ENCODE results near the gene BRD9. TPM values are rescaled to one million over a fixed set of nuclear protein-coding genes. Genes with fewer than 3 reads are reported as not detected.
A peak's percentile ranks its signal among the peaks of the same experiment; 100 is the strongest.

Gene BRD9
- total RNA-seq, 1 donor from 2014 or later: 69.2 TPM

DNA sequence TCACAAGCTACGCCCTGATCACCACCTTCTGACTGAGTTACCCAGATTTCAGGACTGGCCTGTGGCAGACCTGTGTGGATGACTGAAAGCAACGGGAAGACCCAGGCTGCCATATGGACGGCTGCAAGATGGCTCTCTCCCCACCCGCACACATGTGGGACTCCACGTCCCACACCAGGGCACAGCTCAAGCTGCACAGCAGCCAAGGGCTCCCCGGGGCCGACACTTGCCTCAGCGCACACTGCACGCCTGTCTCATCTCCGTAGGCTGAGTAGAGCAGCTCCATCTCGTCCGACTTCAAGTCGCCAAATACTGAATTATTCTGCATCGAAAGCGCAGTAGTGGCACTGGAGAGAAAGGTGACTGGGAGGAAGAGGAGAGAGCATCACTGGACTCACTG, 14.5 kb downstream of the BRD9 start:
- H3K27ac Mint-ChIP-seq: no peak overlapping the region
- H3K9me3 Mint-ChIP-seq (ENCODE audit: low read depth): no peaks in the 10 kb centered on the region
- DNase-seq (ENCODE audit: low spot score, unreplicated experiment): no peak
- no peak overlapping the region for H3K4me3 Mint-ChIP-seq (ENCODE audit: low read depth)
- no peaks in the 10 kb centered on the region for H3K27me3 Mint-ChIP-seq
- H3K36me3 Mint-ChIP-seq (ENCODE audit: insufficient read depth): peaks cover 34% of the 10 kb centered on the region
- TF ChIP-seq, protein P1, sequence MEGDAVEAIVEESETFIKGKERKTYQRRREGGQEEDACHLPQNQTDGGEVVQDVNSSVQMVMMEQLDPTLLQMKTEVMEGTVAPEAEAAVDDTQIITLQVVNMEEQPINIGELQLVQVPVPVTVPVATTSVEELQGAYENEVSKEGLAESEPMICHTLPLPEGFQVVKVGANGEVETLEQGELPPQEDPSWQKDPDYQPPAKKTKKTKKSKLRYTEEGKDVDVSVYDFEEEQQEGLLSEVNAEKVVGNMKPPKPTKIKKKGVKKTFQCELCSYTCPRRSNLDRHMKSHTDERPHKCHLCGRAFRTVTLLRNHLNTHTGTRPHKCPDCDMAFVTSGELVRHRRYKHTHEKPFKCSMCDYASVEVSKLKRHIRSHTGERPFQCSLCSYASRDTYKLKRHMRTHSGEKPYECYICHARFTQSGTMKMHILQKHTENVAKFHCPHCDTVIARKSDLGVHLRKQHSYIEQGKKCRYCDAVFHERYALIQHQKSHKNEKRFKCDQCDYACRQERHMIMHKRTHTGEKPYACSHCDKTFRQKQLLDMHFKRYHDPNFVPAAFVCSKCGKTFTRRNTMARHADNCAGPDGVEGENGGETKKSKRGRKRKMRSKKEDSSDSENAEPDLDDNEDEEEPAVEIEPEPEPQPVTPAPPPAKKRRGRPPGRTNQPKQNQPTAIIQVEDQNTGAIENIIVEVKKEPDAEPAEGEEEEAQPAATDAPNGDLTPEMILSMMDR (IDR thresholded peaks at IDR 0.05; ENCODE audit: unreplicated experiment): no peak
- peaks cover 7% of the 10 kb centered on the region for H3K4me1 Mint-ChIP-seq (ENCODE audit: low read depth)

DNA sequence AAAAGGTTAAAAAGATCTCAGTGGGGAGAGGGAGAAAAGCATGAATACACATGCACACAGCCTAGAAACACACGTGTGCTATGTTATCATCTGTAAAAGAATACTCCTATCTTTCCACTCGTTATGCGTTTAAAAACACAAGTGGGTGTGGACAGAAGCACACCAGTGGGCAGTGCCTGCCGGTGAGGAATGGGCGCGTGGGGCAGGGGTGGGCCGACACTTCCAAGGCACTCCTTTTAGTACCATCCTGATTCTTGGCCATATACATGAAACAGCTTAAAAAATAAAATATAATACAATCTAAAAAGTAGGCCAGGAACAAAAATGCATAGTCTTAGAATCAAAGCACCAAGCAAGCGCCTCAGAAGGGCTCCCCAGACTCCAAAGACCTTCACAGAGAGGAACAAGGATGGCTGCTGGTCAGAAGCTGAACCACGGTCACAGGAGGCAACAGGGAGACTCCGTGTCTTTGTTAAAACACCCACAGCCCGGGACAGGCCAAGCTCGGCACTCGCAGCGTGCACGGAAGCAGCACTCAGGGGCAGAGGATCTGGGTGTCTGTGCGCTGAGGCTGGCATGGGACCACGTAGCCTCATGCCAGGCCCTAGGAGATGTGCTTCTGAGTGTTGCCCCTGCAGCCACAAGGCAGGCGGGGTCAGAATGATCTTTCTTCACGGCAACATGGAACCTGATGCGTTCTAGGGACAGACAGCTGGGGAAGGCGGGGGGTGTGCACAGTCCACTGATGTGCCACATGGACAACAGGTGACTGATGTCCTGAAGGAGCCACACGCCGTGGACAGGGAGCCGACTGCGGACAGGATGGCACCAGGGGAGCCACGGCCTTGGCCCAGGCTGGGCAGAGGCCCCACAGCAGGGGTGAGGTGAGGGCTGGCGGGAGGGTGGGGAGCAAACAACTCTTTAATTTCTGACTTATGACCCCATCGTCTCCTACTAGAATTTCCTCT, 15.9 kb downstream of the BRD9 start:
- Mint-ChIP-seq H3K27ac (no peak overlapping the region), H3K4me1 (ENCODE audit: low read depth) (peaks cover 8% of the 10 kb centered on the region), H3K36me3 (ENCODE audit: insufficient read depth) (peaks cover 22% of the 10 kb centered on the region), H3K27me3 (no peaks in the 10 kb centered on the region), H3K9me3 (ENCODE audit: low read depth) (no peaks in the 10 kb centered on the region), H3K4me3 (ENCODE audit: low read depth) (no peak overlapping the region)
- no peak for DNase-seq (ENCODE audit: low spot score, unreplicated experiment)
- TF ChIP-seq, protein P1 (IDR thresholded peaks at IDR 0.05; ENCODE audit: unreplicated experiment): no peak

DNA sequence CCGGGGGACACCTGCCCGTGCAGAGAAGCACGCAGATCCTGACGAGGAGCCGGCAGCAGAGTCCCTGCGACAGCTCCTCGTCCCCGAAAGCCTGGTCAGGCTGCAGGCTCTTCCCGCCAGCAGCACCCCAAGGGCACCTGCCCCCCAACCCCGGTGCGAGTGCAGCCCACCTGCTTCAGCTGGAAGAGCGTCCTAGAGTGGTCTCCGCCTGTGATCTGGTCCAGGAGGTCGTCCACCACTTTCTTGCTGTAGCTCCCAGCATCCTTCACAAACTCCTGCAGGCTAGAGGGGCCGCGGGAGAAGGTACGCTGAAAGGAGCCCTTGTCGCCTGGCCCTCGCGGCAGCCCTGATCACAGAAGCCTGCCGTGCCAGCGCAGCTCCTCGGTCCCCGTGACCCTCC, 16.7 kb downstream of the BRD9 start:
- Mint-ChIP-seq H3K36me3 (ENCODE audit: insufficient read depth) (peaks cover 26% of the 10 kb centered on the region), H3K27ac (no peak overlapping the region), H3K27me3 (no peaks in the 10 kb centered on the region), H3K9me3 (ENCODE audit: low read depth) (no peaks in the 10 kb centered on the region), H3K4me3 (ENCODE audit: low read depth) (no peak overlapping the region), H3K4me1 (ENCODE audit: low read depth) (peaks cover 8% of the 10 kb centered on the region)
- TF ChIP-seq, protein P1 (IDR thresholded peaks at IDR 0.05; ENCODE audit: unreplicated experiment): no peak
- no peak for DNase-seq (ENCODE audit: low spot score, unreplicated experiment)

DNA sequence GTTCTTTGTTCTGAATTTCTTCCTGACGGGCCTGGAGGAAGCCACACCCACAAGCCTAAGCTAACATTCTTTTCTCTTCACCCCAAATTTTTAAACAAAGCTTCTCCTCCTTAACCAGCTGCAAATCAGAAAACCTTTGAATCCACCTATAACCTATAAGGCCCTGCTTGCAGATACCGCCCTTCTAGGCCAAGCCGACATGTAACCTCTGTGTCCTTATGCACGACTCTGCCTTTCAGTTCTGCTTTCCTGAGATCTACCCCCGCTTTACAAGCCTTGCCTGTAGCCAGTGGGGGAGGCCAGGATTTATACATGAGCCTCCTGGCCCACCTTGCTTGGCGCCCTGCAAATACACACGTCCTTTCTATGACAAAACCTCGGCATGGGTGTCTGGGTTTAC, 19.3 kb downstream of the BRD9 start:
- Mint-ChIP-seq H3K4me1 (ENCODE audit: low read depth) (peaks cover 8% of the 10 kb centered on the region), H3K9me3 (ENCODE audit: low read depth) (no peaks in the 10 kb centered on the region), H3K36me3 (ENCODE audit: insufficient read depth) (peaks cover 34% of the 10 kb centered on the region), H3K27ac (peak overlapping the region; percentile 76), H3K27me3 (no peaks in the 10 kb centered on the region), H3K4me3 (ENCODE audit: low read depth) (no peak overlapping the region)
- no peak for DNase-seq (ENCODE audit: low spot score, unreplicated experiment)
- TF ChIP-seq, protein P1 (IDR thresholded peaks at IDR 0.05; ENCODE audit: unreplicated experiment): no peak

DNA sequence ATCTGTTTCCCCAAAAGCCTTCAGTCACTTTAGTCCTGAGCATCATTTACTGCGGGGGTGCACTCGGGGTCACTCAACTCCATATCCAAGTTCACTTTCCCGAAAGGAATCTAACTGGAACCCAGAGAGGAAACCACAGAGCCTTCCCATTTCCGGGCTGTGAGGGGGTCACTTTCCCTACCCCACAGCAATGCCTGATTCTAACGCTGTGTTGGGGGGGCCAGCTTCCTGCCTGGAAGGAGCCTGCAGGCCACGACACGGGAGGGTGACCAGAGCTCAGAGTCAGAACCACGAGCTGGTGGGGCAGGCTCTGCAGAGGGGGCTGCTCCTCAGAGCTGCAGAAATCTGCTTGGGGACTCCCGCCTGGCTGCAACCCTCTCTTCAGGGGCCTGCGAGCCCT, 20.3 kb downstream of the BRD9 start:
- H3K4me3 Mint-ChIP-seq (ENCODE audit: low read depth): no peak overlapping the region
- no peaks in the 10 kb centered on the region for H3K9me3 Mint-ChIP-seq (ENCODE audit: low read depth)
- H3K27ac Mint-ChIP-seq: peak overlapping the region; percentile 21
- no peak for DNase-seq (ENCODE audit: low spot score, unreplicated experiment)
- TF ChIP-seq, protein P1 (IDR thresholded peaks at IDR 0.05; ENCODE audit: unreplicated experiment): no peak
- H3K27me3 Mint-ChIP-seq: no peaks in the 10 kb centered on the region
- H3K4me1 Mint-ChIP-seq (ENCODE audit: low read depth): peaks cover 8% of the 10 kb centered on the region
- peaks cover 37% of the 10 kb centered on the region for H3K36me3 Mint-ChIP-seq (ENCODE audit: insufficient read depth)
